OCI-LY7 (cell line): ENCODE measurements around the gene OR6K2. TPM values are rescaled to one million over a fixed set of nuclear protein-coding genes. Genes with fewer than 3 reads are reported as not detected.
"Not testable (repeated sequence)": the region's sequence is repeated elsewhere in the genome, so short reads cannot be mapped to it uniquely, and the experiment has no call there.

Experiments
- BruUV-seq: library from RNA; stranded (reverse); fragments of 400-500 nt; replicated peaks from 2 replicates; lab custom pipeline; 2021; lab: Mats Ljungman, UMichigan
- CTCF ChIA-PET: fragments of 300-600 bp; sonication (Branson Sonifier 250); formaldehyde crosslinking; loops from one replicate; lab custom pipeline; 2022; ENCODE audit warnings: antibody characterized with exemption; ENCODE audit not compliant: unreplicated experiment; lab: Charles Lee
- POLR2A ChIA-PET: fragments of 300-600 bp; sonication (Branson Sonifier 250); formaldehyde crosslinking; loops from one replicate; lab custom pipeline; 2022; ENCODE audit warnings: antibody characterized with exemption; lab: Charles Lee
- DNase-seq: peaks from one replicate; pipeline ENCODE4 v3.0.0-alpha.2; 2015; ENCODE audit warnings: low spot score
- H2AFZ ChIP-seq: fragments of 200-600 bp; sonication (generic), shearing (Covaris generic); 2 replicates; pipeline ENCODE4 v1.6.1; 2014; ENCODE audit warnings: mild to moderate bottlenecking, antibody characterized with exemption, low read length, moderate library complexity
- H3K27ac ChIP-seq: fragments of 200-600 bp; sonication (generic); 2 replicates; pipeline ENCODE4 v1.5.1; 2014; ENCODE audit warnings: mixed run types, low read depth, mild to moderate bottlenecking, moderate library complexity, low read length, inconsistent platforms; ENCODE audit not compliant: poor library complexity, severe bottlenecking
- H3K36me3 ChIP-seq: fragments of 200-600 bp; sonication (generic); 2 replicates; pipeline ENCODE4 v1.6.1; 2014; ENCODE audit warnings: mild to moderate bottlenecking, antibody characterized with exemption, low read length, moderate library complexity, mixed read lengths; ENCODE audit not compliant: insufficient read depth
- H3K4me1 ChIP-seq: fragments of 200-600 bp; sonication (generic); 2 replicates; pipeline ENCODE4 v1.5.1; 2014; ENCODE audit warnings: mild to moderate bottlenecking, low read length; ENCODE audit not compliant: insufficient read depth, poor library complexity, severe bottlenecking
- H3K4me2 ChIP-seq: fragments of 200-600 bp; sonication (generic); 2 replicates; pipeline ENCODE4 v1.6.1; 2014; ENCODE audit warnings: mild to moderate bottlenecking, low read length
- H3K4me3 ChIP-seq: fragments of 200-600 bp; sonication (generic); 2 replicates; pipeline ENCODE4 v1.5.1; 2014; ENCODE audit warnings: mild to moderate bottlenecking, low read depth, low read length; ENCODE audit not compliant: poor library complexity, severe bottlenecking
- H3K79me2 ChIP-seq: fragments of 200-600 bp; sonication (generic); 2 replicates; pipeline ENCODE4 v1.6.1; 2016; ENCODE audit warnings: low read depth, mild to moderate bottlenecking, low read length, moderate library complexity, mixed read lengths; ENCODE audit not compliant: insufficient read depth
- H3K9me2 ChIP-seq: fragments of 200-600 bp; sonication (generic); 2 replicates; pipeline ENCODE4 v1.6.1; 2016; ENCODE audit warnings: mild to moderate bottlenecking, low read length, mixed read lengths; ENCODE audit not compliant: insufficient read depth
- H3K9me3 ChIP-seq: fragments of 200-600 bp; sonication (generic); 2 replicates; pipeline ENCODE4 v1.6.1; 2014; ENCODE audit warnings: mild to moderate bottlenecking, mixed run types, low read length, mixed read lengths
- H4K20me1 ChIP-seq: fragments of 200-600 bp; sonication (generic); 2 replicates; pipeline ENCODE4 v1.6.1; 2014; ENCODE audit warnings: mild to moderate bottlenecking, antibody characterized with exemption, low read length, moderate library complexity, mixed read lengths; ENCODE audit not compliant: insufficient read depth
- EZH2phosphoT487 ChIP-seq: fragments of 200-600 bp; sonication (generic); IDR thresholded peaks from 2 replicates; pipeline ENCODE4 v1.6.1; 2018; ENCODE audit warnings: low read depth, borderline replicate concordance, mild to moderate bottlenecking, mixed run types, antibody characterized with exemption, low read length, moderate library complexity, mixed read lengths
- intact Hi-C: fragments of 100-400 bp; cut with micrococcal nuclease; formaldehyde crosslinking; loops from one replicate; pipeline ENCODE4 v1.10.0; 2022; ENCODE audit not compliant: unreplicated experiment
- total RNA-seq, 2 experiments: library from RNA; depleted of rRNA in 1 of 2; stranded (reverse); fragments of >200 nt in 1 of 2; shearing (Covaris generic) in 1 of 2; gene quantifications; 2 replicates each; pipeline ENCODE4 v1.2.3, GENCODE V29; 2014 to 2022
- TF ChIP-seq, protein P1 (sequence below): fragments of 200-600 bp; sonication (generic); conservative IDR thresholded peaks from 2 replicates; pipeline ENCODE4 v1.5.1; 2014; ENCODE audit warnings: mild to moderate bottlenecking, antibody characterized with exemption, low read length, moderate library complexity, mixed read lengths

OR6K2 gene
- total RNA-seq, 2 experiments from 2014 or later, result not detected

DNA sequence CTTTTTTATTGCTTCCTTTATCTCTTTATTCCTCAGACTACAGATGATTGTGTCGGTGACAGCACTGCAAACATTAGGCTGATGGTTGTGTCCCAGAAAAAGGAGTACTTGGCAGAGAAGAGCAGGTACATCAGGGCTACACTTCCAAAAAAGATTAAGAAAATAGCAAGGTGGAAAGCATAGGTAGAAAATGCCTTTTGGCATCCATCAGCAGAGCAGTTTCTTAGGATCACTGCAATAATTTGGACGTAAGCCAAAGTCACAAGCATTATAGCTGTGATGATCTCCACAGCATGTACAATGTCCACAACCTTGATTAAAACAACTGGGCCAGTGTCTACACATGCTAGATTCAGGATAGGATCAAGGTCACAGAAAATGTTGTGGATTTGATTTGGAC lies 5.9 kb downstream of the OR6K2 start:
- BruUV-seq, result no TSS peak
- CTCF ChIA-PET, result no interaction called here
- Histone ChIP-seq H3K79me2 (no peaks in the 10 kb centered on the region), H3K36me3 (no peaks in the 10 kb centered on the region), H3K4me3 (no peak overlapping the region), H3K9me2 (no peaks in the 10 kb centered on the region), H3K4me2 (no peak overlapping the region), H3K27ac (no peak overlapping the region), H4K20me1 (no peaks in the 10 kb centered on the region), H3K9me3 (no peaks in the 10 kb centered on the region), H2AFZ (no peak overlapping the region), H3K4me1 (no peaks in the 10 kb centered on the region)
- POLR2A ChIA-PET, result no interaction called here
- no peak for DNase-seq
- no peak for TF ChIP-seq EZH2phosphoT487
- TF ChIP-seq, protein P1, sequence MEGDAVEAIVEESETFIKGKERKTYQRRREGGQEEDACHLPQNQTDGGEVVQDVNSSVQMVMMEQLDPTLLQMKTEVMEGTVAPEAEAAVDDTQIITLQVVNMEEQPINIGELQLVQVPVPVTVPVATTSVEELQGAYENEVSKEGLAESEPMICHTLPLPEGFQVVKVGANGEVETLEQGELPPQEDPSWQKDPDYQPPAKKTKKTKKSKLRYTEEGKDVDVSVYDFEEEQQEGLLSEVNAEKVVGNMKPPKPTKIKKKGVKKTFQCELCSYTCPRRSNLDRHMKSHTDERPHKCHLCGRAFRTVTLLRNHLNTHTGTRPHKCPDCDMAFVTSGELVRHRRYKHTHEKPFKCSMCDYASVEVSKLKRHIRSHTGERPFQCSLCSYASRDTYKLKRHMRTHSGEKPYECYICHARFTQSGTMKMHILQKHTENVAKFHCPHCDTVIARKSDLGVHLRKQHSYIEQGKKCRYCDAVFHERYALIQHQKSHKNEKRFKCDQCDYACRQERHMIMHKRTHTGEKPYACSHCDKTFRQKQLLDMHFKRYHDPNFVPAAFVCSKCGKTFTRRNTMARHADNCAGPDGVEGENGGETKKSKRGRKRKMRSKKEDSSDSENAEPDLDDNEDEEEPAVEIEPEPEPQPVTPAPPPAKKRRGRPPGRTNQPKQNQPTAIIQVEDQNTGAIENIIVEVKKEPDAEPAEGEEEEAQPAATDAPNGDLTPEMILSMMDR, result no peak
- intact Hi-C loops, result no loop called here

DNA sequence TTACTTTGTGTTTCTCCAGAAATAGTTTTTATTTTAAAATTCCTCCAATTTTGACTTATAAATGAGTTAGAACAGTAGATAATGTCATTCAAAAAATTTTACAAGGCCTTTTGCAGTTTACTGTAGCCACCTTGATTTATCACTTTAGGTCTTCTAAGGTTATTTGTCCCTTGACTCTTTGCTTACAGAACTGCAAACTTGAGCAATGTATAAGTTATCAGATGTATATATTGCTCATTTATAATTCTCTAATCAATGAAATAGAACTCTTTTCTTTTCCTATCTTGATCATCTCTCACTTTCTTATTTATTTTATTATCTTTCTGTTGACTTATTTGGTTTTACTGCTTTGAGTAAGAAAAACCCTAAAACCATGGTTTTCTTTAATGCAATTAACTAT lies 8.1 kb downstream of the OR6K2 start:
- Histone ChIP-seq H3K4me1 (no peaks in the 10 kb centered on the region), H2AFZ (no peak overlapping the region), H3K9me2 (no peaks in the 10 kb centered on the region), H3K36me3 (no peaks in the 10 kb centered on the region), H3K4me3 (no peak overlapping the region), H4K20me1 (no peaks in the 10 kb centered on the region), H3K9me3 (no peaks in the 10 kb centered on the region), H3K27ac (no peak overlapping the region), H3K79me2 (no peaks in the 10 kb centered on the region), H3K4me2 (no peak overlapping the region)
- BruUV-seq, result no TSS peak
- no peak for DNase-seq
- TF ChIP-seq EZH2phosphoT487, result no peak
- TF ChIP-seq, protein P1, result no peak
- CTCF ChIA-PET, result no interaction called here
- POLR2A ChIA-PET, result no interaction called here
- intact Hi-C loops, result no loop called here

DNA sequence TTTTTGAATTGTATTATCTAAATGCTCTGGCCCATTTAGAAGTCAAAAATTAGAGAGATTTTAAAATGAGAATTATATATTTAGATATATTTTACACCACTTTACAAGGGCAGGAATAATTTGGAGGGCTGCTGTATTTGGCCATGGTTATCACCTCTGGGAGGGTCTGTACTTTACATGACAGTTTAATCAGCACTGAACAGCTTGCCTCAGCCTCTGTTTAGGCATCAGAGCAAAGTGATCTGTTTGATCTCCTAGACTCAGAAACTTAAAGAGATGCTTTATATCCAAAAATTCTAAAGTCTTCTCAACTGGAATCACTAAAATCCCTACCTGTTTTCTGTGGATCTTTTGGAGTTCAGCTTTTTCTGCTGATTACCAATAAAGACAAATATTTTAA lies 8.5 kb downstream of the OR6K2 start:
- Histone ChIP-seq H3K4me3 (no peak overlapping the region), H3K4me1 (no peaks in the 10 kb centered on the region), H3K4me2 (no peak overlapping the region), H3K79me2 (no peaks in the 10 kb centered on the region), H2AFZ (no peak overlapping the region), H4K20me1 (no peaks in the 10 kb centered on the region), H3K9me2 (no peaks in the 10 kb centered on the region), H3K27ac (no peak overlapping the region), H3K36me3 (no peaks in the 10 kb centered on the region), H3K9me3 (no peaks in the 10 kb centered on the region)
- DNase-seq, result no peak
- ChIA-PET CTCF (no interaction called here), POLR2A (no interaction called here)
- TF ChIP-seq, protein P1, result no peak
- TF ChIP-seq EZH2phosphoT487, result no peak
- BruUV-seq, result no TSS peak
- intact Hi-C loops, result no loop called here

GRCh38 chr1:158691149-158691548 lies 9.3 kb downstream of the OR6K2 start:
- H3K4me2 ChIP-seq, H3K9me2 ChIP-seq, H3K36me3 ChIP-seq, H3K27ac ChIP-seq, H4K20me1 ChIP-seq, H2AFZ ChIP-seq, H3K4me1 ChIP-seq, POLR2A ChIA-PET, CTCF ChIA-PET, H3K4me3 ChIP-seq, BruUV-seq, H3K79me2 ChIP-seq, DNase-seq, intact Hi-C loops, H3K9me3 ChIP-seq: not testable (repeated sequence)
